Vagina (tissue), 2 donors: ENCODE results near the gene INPP5A.

Experiments used
- POLR2AphosphoS5 ChIP-seq, 2 donors: sonication (generic); formaldehyde crosslinking; IDR thresholded peaks; one replicate each; pipeline ENCODE4 v1.9.0; 2017; ENCODE audit warnings: antibody characterized with exemption in 2 of 2, mild to moderate bottlenecking in 2 of 2, low read depth in 1 of 2; ENCODE audit not compliant: insufficient read depth in 1 of 2
- TF ChIP-seq, protein P1 (sequence below), 3 experiments: fragments of 450-650 bp in 2 of 3; fragments of 200-600 bp in 1 of 3; sonication (generic) in 1 of 3; IDR thresholded peaks; one replicate each; pipeline ENCODE4 v1.5.1; 2017 to 2019; ENCODE audit warnings: antibody characterized with exemption in 3 of 3, mild to moderate bottlenecking in 2 of 3, moderate library complexity in 2 of 3

DNA sequence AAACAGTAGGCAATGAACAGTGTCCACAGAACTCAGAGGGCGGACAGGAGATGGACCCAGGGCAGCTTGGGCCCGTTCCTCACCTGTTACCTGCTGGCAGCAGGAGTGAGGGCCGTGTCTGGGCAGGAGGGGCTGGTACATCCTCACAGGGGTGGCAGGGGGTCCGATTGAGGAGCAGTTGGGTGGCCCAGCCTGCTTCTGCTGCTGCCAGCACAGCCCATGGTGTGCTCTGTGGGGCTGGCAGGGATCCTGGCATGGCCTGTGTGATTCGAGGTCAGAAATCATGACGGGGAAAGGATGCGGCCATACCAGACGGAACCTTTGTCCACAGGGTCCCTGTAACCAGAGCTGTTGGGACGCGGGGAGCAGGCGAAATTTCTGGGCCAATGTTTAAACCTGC is 49.6 kb downstream of the INPP5A start:
- TF ChIP-seq, protein P1, sequence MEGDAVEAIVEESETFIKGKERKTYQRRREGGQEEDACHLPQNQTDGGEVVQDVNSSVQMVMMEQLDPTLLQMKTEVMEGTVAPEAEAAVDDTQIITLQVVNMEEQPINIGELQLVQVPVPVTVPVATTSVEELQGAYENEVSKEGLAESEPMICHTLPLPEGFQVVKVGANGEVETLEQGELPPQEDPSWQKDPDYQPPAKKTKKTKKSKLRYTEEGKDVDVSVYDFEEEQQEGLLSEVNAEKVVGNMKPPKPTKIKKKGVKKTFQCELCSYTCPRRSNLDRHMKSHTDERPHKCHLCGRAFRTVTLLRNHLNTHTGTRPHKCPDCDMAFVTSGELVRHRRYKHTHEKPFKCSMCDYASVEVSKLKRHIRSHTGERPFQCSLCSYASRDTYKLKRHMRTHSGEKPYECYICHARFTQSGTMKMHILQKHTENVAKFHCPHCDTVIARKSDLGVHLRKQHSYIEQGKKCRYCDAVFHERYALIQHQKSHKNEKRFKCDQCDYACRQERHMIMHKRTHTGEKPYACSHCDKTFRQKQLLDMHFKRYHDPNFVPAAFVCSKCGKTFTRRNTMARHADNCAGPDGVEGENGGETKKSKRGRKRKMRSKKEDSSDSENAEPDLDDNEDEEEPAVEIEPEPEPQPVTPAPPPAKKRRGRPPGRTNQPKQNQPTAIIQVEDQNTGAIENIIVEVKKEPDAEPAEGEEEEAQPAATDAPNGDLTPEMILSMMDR (IDR thresholded peaks at IDR 0.05) = no peak
- TF ChIP-seq POLR2AphosphoS5 (IDR thresholded peaks at IDR 0.05; ENCODE audit: insufficient read depth in 1 of 2, low read depth in 1 of 2) = no peak
